ENCODE measurements around the gene PALM2AKAP2.

The PALM2AKAP2 gene

GRCh38 chr9:109779711-109780452, at the start of gene PALM2AKAP2:
Gene PALM2AKAP2 (plus strand): TSS chr9:109780198. CDS start chr9:109780489, 291 bp downstream.
- DNase-seq: no peak

DNA sequence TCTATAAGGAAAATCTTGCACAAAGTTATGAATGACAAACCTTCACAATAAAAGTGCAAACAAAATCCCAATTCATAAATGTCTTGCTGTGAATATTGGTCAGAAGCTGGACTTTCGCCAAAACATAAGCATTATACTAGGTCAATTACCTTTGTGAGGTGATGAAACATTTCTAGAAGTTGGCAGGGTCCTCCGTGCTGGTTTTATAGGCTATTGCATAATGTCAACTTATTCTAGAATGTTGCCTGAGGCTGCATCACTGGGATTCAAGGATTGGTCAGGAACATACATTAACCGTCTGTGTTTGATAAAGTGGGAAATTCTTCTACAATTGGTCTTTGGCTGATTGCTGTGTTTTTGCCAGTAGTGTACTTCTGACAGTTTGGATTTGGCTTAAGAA, 49.8 kb upstream of the PALM2AKAP2 start:
- no peak for DNase-seq

DNA sequence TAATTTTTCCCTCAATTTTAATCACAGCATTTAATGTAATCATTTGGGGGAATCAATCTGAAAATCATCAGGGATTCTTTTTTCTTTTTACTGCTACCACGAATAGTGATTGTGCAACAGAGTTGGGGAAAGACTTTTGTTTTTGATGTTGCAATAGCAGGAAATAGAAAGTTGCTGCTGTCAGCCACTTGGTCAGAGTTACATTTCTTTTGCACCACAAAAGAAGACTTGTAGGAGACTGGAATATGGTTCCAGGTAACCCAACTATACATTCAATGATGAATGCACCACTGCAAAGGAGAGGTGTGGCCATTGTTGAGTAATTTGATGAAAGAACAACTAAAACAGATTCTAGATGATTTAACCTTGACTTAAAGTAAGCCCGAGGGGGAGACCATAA, 46.3 kb upstream of the PALM2AKAP2 start:
- DNase-seq: no peak

DNA sequence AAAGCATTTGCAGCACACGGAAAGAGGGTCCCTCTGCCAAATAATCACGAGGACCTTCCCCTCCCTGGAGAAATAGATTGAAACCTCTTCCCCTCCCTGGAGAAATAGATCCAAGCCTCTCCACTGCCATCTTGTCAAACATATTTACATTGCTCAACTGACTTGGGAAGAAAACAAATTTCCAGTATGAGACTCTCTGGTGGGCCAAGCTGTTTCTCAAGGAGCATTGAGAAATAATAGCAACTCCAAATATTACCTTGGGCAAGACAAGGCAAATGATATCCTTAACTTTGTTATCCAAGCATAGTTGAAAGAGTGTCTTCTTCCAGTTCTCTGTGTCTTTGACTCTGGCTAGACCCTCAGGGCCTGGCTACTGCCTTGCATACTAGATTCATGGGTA, 45.2 kb upstream of the PALM2AKAP2 start:
- no peak for DNase-seq

GRCh38 chr9:109735801-109736200, 44.2 kb upstream of the PALM2AKAP2 start:
- no peak for DNase-seq

GRCh38 chr9:109737295-109737694, 42.7 kb upstream of the PALM2AKAP2 start:
- DNase-seq: no peak

- DNase-seq: no peak
Observed at GRCh38 chr9:109739760-109740159, 40.2 kb upstream of the PALM2AKAP2 start.

- DNase-seq: no peak
Observed at GRCh38 chr9:109742776-109743348, 37.1 kb upstream of the PALM2AKAP2 start.

- no peak for DNase-seq
Observed at GRCh38 chr9:109743696-109744095, 36.3 kb upstream of the PALM2AKAP2 start.

DNA sequence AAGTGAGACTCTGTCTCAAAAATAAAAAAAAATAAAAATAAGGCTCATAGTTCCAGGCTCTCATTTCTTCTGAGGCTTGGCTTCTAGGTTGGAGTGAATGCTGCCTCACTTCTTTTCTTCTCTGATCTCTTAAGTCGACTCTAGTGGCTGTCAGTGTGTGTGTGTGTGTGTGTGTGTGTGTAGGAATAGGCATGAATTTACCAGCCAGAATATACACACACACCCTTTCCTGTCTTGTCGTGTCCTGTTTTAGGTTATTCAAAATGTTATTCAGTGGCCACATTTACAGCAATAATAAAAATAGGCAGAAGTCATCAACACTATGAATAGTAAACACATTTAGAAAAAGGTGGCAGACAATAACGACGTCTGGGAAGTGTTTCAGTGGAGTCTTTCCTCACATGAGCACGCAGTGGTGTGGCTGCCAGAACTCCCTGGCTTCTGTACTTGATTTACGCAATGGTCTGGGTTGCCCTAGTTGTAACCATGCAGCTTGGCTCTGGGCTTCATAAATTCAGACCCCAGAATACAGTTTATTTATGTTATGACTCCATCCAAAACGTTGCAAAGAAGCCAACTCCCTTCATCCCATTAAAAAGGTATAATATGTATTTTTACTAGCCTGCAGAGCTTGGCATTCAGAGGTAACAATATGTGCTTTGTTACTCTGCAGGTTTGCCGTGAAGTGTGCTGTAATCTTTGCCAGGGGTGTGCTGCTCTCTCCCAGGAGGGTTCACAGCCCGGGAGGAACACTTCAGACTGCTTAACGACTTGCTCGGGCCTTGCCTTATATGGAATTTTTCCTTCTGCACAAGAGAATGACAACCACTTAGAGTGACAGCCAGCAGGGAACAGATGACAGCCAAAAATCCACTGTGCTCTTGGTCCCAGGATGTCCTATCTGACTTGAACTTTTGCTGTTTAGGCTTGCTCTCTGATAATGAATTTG, 34.4 kb upstream of the PALM2AKAP2 start:
- DNase-seq: no peak

GRCh38 chr9:109751253-109751652, 28.7 kb upstream of the PALM2AKAP2 start:
- DNase-seq: no peak

- no peak for DNase-seq
Observed at GRCh38 chr9:109753308-109753707, 26.7 kb upstream of the PALM2AKAP2 start.

DNA sequence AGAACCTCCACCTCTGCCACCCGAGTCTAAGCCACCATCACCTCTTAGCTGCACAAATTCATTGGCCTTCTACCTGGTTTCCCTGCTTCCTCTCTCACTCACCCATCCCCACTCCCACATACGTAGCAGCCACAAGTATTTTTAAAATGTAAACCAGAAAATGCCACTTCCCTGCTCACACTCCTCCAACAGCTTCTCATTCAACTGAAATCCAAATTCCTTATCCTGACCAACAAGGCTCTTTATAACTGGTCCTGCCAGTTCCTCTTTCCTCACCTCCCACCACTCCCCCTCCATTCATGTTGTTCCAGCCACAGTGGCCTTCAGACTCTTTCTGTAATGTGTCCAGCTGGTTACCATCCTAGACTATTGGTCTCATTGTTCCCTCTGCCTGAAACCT, 25.0 kb upstream of the PALM2AKAP2 start:
- DNase-seq: no peak

DNA sequence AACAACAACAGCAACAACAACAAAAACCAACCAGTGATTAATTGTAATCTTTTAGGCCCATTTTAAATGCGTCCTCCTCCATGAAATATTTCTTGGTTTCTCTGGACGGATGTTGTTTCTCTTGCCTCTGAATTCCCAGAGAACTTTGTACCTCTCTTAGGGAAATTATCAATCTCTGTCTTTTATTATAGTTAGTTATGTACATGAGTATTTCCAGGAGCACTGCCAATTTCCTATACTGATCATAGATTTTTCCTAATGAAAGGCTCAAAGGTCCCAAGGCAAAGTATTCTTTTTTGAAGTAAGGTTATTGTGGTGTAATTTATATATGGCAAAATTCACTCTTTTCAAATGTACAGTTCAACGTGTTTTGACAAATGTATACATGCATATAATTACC, 20.4 kb upstream of the PALM2AKAP2 start:
- DNase-seq: no peak

DNA sequence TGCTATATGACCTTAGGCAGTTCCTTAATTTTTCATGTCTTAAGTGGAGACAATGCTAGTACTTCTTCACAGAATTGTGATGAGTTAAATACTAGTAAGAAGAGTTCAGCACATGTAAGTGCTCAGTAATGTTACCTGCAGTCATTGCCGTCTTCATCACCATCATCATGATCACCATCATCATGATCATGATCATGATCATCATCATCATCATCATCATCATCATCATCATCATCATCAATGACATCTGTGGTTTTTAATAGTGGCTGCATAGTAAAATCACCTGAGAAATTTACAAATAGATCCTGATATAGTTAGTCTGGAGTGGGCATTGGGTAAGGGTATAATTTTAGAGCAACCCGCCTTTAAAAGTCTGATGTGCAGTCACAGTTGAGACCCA, 14.7 kb upstream of the PALM2AKAP2 start:
- DNase-seq: no peak

- no peak for DNase-seq
Observed at GRCh38 chr9:109765830-109766229, 14.2 kb upstream of the PALM2AKAP2 start.

- DNase-seq: no peak
Observed at GRCh38 chr9:109766351-109766750, 13.6 kb upstream of the PALM2AKAP2 start.

DNA sequence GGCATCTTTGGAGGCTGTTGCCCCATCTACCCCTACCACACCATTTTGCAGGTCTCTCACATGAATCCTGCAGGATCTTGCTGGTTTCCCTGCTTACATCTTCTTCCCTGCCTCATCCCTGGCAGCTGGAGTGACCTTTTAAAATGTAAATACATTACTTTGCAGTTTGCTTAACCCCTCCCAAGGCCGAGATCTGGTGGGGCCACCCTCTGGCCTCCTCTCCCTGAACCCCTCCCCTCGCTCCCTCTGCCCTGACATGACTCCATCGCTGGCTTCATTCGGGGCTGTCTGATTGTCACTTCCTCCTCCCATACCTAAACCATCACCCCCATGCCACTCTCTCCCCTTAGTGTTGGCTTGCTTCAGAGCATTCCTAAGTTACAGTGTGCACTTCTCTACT, 12.6 kb upstream of the PALM2AKAP2 start:
- DNase-seq: no peak

DNA sequence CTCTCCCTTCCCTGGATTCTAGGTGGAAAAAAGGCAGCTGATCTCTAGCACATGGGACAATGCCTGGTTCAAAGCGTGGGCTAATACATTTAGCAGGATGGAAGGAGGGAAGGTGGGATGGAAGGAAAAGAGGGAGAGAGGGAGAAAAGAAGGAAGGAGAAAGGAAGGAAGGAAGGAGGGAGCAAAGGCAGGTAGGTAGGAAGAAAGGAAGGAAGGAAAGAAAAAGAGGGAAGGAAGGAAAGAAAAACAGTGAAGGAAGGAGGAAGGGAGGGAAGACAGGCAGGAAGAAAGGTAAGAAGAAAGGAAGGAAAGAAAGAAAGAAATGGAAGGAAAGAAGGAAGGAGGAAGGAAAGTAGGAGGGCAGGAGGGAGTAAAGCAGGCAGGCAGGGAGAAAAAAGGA, 12.2 kb upstream of the PALM2AKAP2 start:
- no peak for DNase-seq

DNA sequence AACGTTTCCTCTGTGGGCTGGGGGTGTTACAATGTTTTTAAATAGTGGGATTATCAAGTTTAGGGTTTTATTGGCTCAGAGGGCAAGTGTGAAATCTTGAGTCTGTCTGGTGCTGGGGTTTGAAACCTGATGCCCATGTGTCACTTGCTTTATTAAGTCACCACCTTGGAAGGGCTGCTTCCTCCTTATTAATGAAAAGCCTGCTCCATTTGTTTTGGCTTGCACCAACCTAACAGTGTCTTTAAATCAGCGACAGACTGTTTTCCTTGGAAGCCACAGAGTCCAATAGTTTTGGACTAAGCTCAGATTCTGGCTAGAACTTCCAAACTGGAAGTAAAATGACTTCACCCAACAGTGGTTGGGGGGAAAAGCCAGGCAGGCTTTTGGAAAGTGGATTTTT, 10.7 kb upstream of the PALM2AKAP2 start:
- no peak for DNase-seq

GRCh38 chr9:109770101-109770500, 9.9 kb upstream of the PALM2AKAP2 start:
- DNase-seq: no peak

GRCh38 chr9:109771087-109771486, 8.9 kb upstream of the PALM2AKAP2 start:
- no peak for DNase-seq

DNA sequence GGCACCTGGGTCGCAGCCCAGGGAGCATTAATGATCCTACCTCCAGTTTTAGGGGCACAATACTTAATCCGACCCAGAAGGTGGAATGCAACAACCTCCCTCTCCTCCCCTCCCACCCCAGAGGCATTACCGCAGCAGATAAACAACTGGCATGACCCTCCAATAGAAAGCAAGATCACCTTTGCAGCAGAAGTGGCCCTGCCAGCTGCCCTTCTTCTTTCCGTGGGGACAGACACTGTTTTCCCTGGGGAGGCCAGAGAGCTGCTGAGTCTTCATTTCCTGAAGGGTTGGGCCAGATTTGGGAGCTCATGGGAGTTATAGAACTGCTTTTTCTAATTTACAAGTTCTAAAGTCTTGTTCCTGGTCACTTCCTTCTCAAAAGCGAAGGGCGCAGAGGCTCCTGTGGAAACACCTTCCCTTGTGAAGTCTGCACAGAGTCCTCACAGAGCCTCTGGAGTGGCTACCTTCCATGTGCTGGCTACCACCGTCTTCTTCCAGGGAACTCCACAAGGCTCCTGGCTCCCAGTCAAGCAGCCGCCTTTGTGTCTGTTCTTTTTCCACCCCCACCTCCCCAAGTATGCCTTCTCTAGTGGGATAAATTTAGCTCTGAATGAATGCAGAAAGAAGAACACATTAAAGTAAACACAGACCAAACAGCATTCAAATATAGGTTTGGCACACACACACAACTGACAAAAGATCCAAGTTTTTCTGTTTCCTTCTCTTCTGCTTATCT, 8.0 kb upstream of the PALM2AKAP2 start:
- DNase-seq: no peak

Measured in NK-92 treated with Interleukin-12 subunit alpha and Interleukin-12 subunit beta, amount 100 ng/mL, for 24 hours (cell line).